ENCODE results near the gene SDHA. TPM values are rescaled to one million over a fixed set of nuclear protein-coding genes. Genes with fewer than 3 reads are reported as not detected.
"Not testable (repeated sequence)": the region's sequence is repeated elsewhere in the genome, so short reads cannot be mapped to it uniquely, and the experiment has no call there.

The SDHA gene
- total RNA-seq, 1 donor from 2014 or later = 91.7 TPM

- peak overlapping the region; percentile 27 for H3K4me3 Mint-ChIP-seq (ENCODE audit: unreplicated experiment)
- H3K4me1 Mint-ChIP-seq (ENCODE audit: low read depth, unreplicated experiment) = no peaks in the 10 kb centered on the region
- FAIRE-seq (no peak), DNase-seq (ENCODE audit: low read depth) (no peak)
- peaks cover 6% of the 10 kb centered on the region for H3K36me3 ChIP-seq (ENCODE audit: insufficient read depth, low read length)
- H3K9ac ChIP-seq (ENCODE audit: low read length) = no peak overlapping the region
- TF ChIP-seq EZH2 (IDR thresholded peaks at IDR 0.05; ENCODE audit: insufficient read depth, low read length) (no peak), CTCF (IDR thresholded peaks at IDR 0.05; ENCODE audit: insufficient read depth, low read depth, low read length) (no peak)
- H3K4me3 ChIP-seq (ENCODE audit: insufficient read depth, low read depth, low read length) = no peak overlapping the region
- H4K20me1 ChIP-seq (ENCODE audit: insufficient read depth, low read length) = peaks cover 70% of the 10 kb centered on the region
- H3K79me2 ChIP-seq (ENCODE audit: insufficient read depth, low read length) = peaks cover 65% of the 10 kb centered on the region
- H3K9me3 ChIP-seq (ENCODE audit: insufficient read depth, low read depth, low read length) = no peaks in the 10 kb centered on the region
- H3K4me2 ChIP-seq (ENCODE audit: low read length) = no peak overlapping the region
- no peaks in the 10 kb centered on the region for H3K4me1 ChIP-seq (ENCODE audit: insufficient read depth, low read length)
- no peaks in the 10 kb centered on the region for H3K9me3 Mint-ChIP-seq (ENCODE audit: unreplicated experiment)
- no peak overlapping the region for H2AFZ ChIP-seq (ENCODE audit: low read depth, low read length)
- no peaks in the 10 kb centered on the region for H3K27me3 Mint-ChIP-seq (ENCODE audit: low read depth, unreplicated experiment)
- H3K27ac ChIP-seq (ENCODE audit: low read depth, low read length) = no peak overlapping the region
- H3K27me3 ChIP-seq (ENCODE audit: insufficient read depth, low read length) = no peaks in the 10 kb centered on the region
- no peak overlapping the region for H3K27ac Mint-ChIP-seq (ENCODE audit: unreplicated experiment)
- H3K36me3 Mint-ChIP-seq (ENCODE audit: low read depth, unreplicated experiment) = peaks cover 48% of the 10 kb centered on the region
Measured at GRCh38 chr5:285991-286557, 68.0 kb downstream of the SDHA start.

GRCh38 chr5:290200-290599, 72.1 kb downstream of the SDHA start:
- DNase-seq (ENCODE audit: low read depth); H3K27me3 Mint-ChIP-seq (ENCODE audit: low read depth, unreplicated experiment); H3K27ac ChIP-seq (ENCODE audit: low read depth, low read length); H3K27ac Mint-ChIP-seq (ENCODE audit: unreplicated experiment); H3K27me3 ChIP-seq (ENCODE audit: insufficient read depth, low read length); H3K36me3 ChIP-seq (ENCODE audit: insufficient read depth, low read length); H3K4me2 ChIP-seq (ENCODE audit: low read length); H3K9me3 ChIP-seq (ENCODE audit: insufficient read depth, low read depth, low read length); H3K9me3 Mint-ChIP-seq (ENCODE audit: unreplicated experiment); H2AFZ ChIP-seq (ENCODE audit: low read depth, low read length); H3K4me3 ChIP-seq (ENCODE audit: insufficient read depth, low read depth, low read length); H3K4me1 Mint-ChIP-seq (ENCODE audit: low read depth, unreplicated experiment); H3K4me3 Mint-ChIP-seq (ENCODE audit: unreplicated experiment); H3K4me1 ChIP-seq (ENCODE audit: insufficient read depth, low read length); FAIRE-seq; H3K9ac ChIP-seq (ENCODE audit: low read length): not testable (repeated sequence)
- H3K36me3 Mint-ChIP-seq (ENCODE audit: low read depth, unreplicated experiment) = peaks cover 30% of the 10 kb centered on the region
- Histone ChIP-seq H4K20me1 (ENCODE audit: insufficient read depth, low read length) (peaks cover 60% of the 10 kb centered on the region), H3K79me2 (ENCODE audit: insufficient read depth, low read length) (peaks cover 24% of the 10 kb centered on the region)

- Histone ChIP-seq H4K20me1 (ENCODE audit: insufficient read depth, low read length) (peaks cover 55% of the 10 kb centered on the region), H3K79me2 (ENCODE audit: insufficient read depth, low read length) (peaks cover 16% of the 10 kb centered on the region)
- H3K9me3 ChIP-seq (ENCODE audit: insufficient read depth, low read depth, low read length); H3K4me1 ChIP-seq (ENCODE audit: insufficient read depth, low read length); H3K36me3 ChIP-seq (ENCODE audit: insufficient read depth, low read length); H2AFZ ChIP-seq (ENCODE audit: low read depth, low read length); H3K4me1 Mint-ChIP-seq (ENCODE audit: low read depth, unreplicated experiment); H3K27me3 ChIP-seq (ENCODE audit: insufficient read depth, low read length); DNase-seq (ENCODE audit: low read depth); H3K4me2 ChIP-seq (ENCODE audit: low read length); FAIRE-seq; H3K4me3 Mint-ChIP-seq (ENCODE audit: unreplicated experiment); H3K27ac ChIP-seq (ENCODE audit: low read depth, low read length); H3K27me3 Mint-ChIP-seq (ENCODE audit: low read depth, unreplicated experiment); H3K4me3 ChIP-seq (ENCODE audit: insufficient read depth, low read depth, low read length); H3K9me3 Mint-ChIP-seq (ENCODE audit: unreplicated experiment); H3K27ac Mint-ChIP-seq (ENCODE audit: unreplicated experiment); H3K9ac ChIP-seq (ENCODE audit: low read length): not testable (repeated sequence)
- peaks cover 24% of the 10 kb centered on the region for H3K36me3 Mint-ChIP-seq (ENCODE audit: low read depth, unreplicated experiment)
Measured at GRCh38 chr5:291345-291744, 73.2 kb downstream of the SDHA start.

GRCh38 chr5:294788-295187, 76.7 kb downstream of the SDHA start:
- H3K79me2 ChIP-seq (ENCODE audit: insufficient read depth, low read length) = peaks cover 11% of the 10 kb centered on the region
- not testable (repeated sequence) for H3K27me3 Mint-ChIP-seq (ENCODE audit: low read depth, unreplicated experiment); DNase-seq (ENCODE audit: low read depth); H3K27ac Mint-ChIP-seq (ENCODE audit: unreplicated experiment); H3K4me3 ChIP-seq (ENCODE audit: insufficient read depth, low read depth, low read length); H3K9me3 Mint-ChIP-seq (ENCODE audit: unreplicated experiment); H2AFZ ChIP-seq (ENCODE audit: low read depth, low read length); H3K27ac ChIP-seq (ENCODE audit: low read depth, low read length); H3K4me1 ChIP-seq (ENCODE audit: insufficient read depth, low read length); H3K9ac ChIP-seq (ENCODE audit: low read length); H3K27me3 ChIP-seq (ENCODE audit: insufficient read depth, low read length); H3K4me2 ChIP-seq (ENCODE audit: low read length); H3K4me3 Mint-ChIP-seq (ENCODE audit: unreplicated experiment); H3K9me3 ChIP-seq (ENCODE audit: insufficient read depth, low read depth, low read length); H3K36me3 ChIP-seq (ENCODE audit: insufficient read depth, low read length); FAIRE-seq
- H4K20me1 ChIP-seq (ENCODE audit: insufficient read depth, low read length) = peaks cover 58% of the 10 kb centered on the region
- Mint-ChIP-seq H3K36me3 (ENCODE audit: low read depth, unreplicated experiment) (peaks cover 17% of the 10 kb centered on the region), H3K4me1 (ENCODE audit: low read depth, unreplicated experiment) (peaks cover 18% of the 10 kb centered on the region)

GRCh38 chr5:296207-296606, 78.1 kb downstream of the SDHA start:
- not testable (repeated sequence) for DNase-seq (ENCODE audit: low read depth); H3K9me3 ChIP-seq (ENCODE audit: insufficient read depth, low read depth, low read length); H3K9me3 Mint-ChIP-seq (ENCODE audit: unreplicated experiment); H3K36me3 ChIP-seq (ENCODE audit: insufficient read depth, low read length); H3K9ac ChIP-seq (ENCODE audit: low read length); FAIRE-seq; H2AFZ ChIP-seq (ENCODE audit: low read depth, low read length); H3K27me3 ChIP-seq (ENCODE audit: insufficient read depth, low read length); H3K4me3 ChIP-seq (ENCODE audit: insufficient read depth, low read depth, low read length); H3K27ac Mint-ChIP-seq (ENCODE audit: unreplicated experiment); H3K27me3 Mint-ChIP-seq (ENCODE audit: low read depth, unreplicated experiment); H3K27ac ChIP-seq (ENCODE audit: low read depth, low read length); H3K4me1 ChIP-seq (ENCODE audit: insufficient read depth, low read length)
- peaks cover 13% of the 10 kb centered on the region for H3K36me3 Mint-ChIP-seq (ENCODE audit: low read depth, unreplicated experiment)
- peak overlapping the region; percentile 14 for H3K4me3 Mint-ChIP-seq (ENCODE audit: unreplicated experiment)
- H3K4me1 Mint-ChIP-seq (ENCODE audit: low read depth, unreplicated experiment) = peaks cover 20% of the 10 kb centered on the region
- peak overlapping the region; percentile 20 for H3K4me2 ChIP-seq (ENCODE audit: low read length)
- H4K20me1 ChIP-seq (ENCODE audit: insufficient read depth, low read length) = peaks cover 69% of the 10 kb centered on the region
- H3K79me2 ChIP-seq (ENCODE audit: insufficient read depth, low read length) = peaks cover 14% of the 10 kb centered on the region

All from astrocyte (in vitro differentiated cells and primary cell).